Measurements from ENCODE around the gene BTBD9. TPM values are rescaled to one million over a fixed set of nuclear protein-coding genes. Genes with fewer than 3 reads are reported as not detected.

Gene BTBD9
- total RNA-seq, 1 experiment from 2014 or later = 4.3 TPM

GRCh38 chr6:38467566-38467965, 172.2 kb downstream of the BTBD9 start:
- no peak overlapping the region for H3K4me2 ChIP-seq (ENCODE audit: low read length)
- H3K79me2 ChIP-seq (ENCODE audit: low read length) = no peaks in the 10 kb centered on the region
- H3K9me3 ChIP-seq (ENCODE audit: low read length) = no peaks in the 10 kb centered on the region
- no peaks in the 10 kb centered on the region for H3K9me2 ChIP-seq (replicated peaks; ENCODE audit: low read length)
- DNase-seq (no peak), ATAC-seq (no peak)
- H3K4me1 ChIP-seq (ENCODE audit: insufficient read depth, low read length) = no peaks in the 10 kb centered on the region
- H2AFZ ChIP-seq (ENCODE audit: low read length) = no peak overlapping the region
- intact Hi-C loops (cut with micrococcal nuclease) = no loop called here
- H3K27ac ChIP-seq (ENCODE audit: low read length) = no peak overlapping the region
- no peak overlapping the region for H3K4me3 ChIP-seq (ENCODE audit: low read length)
- H4K20me1 ChIP-seq (ENCODE audit: low read length) = no peaks in the 10 kb centered on the region
- POLR2A ChIA-PET (ENCODE audit: unreplicated experiment) = interaction anchor here (0.6 kb wide), 1 partner anchor 294 kb away, joined by 3 read pairs; no protein-coding TSS in a partner anchor
- H3F3A ChIP-seq (ENCODE audit: low read length, unreplicated experiment) = no peaks in the 10 kb centered on the region
- no peaks in the 10 kb centered on the region for H3K36me3 ChIP-seq (ENCODE audit: low read depth, low read length)
- H3K9ac ChIP-seq (ENCODE audit: low read length) = no peak overlapping the region
- CTCF ChIA-PET = no interaction called here
- TF ChIP-seq EZH2phosphoT487 (IDR thresholded peaks at IDR 0.05; ENCODE audit: borderline replicate concordance, low read length) (no peak), EZH2 (IDR thresholded peaks at IDR 0.05; ENCODE audit: low read length, unreplicated experiment) (no peak)
- TF ChIP-seq, protein P1, sequence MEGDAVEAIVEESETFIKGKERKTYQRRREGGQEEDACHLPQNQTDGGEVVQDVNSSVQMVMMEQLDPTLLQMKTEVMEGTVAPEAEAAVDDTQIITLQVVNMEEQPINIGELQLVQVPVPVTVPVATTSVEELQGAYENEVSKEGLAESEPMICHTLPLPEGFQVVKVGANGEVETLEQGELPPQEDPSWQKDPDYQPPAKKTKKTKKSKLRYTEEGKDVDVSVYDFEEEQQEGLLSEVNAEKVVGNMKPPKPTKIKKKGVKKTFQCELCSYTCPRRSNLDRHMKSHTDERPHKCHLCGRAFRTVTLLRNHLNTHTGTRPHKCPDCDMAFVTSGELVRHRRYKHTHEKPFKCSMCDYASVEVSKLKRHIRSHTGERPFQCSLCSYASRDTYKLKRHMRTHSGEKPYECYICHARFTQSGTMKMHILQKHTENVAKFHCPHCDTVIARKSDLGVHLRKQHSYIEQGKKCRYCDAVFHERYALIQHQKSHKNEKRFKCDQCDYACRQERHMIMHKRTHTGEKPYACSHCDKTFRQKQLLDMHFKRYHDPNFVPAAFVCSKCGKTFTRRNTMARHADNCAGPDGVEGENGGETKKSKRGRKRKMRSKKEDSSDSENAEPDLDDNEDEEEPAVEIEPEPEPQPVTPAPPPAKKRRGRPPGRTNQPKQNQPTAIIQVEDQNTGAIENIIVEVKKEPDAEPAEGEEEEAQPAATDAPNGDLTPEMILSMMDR (conservative IDR thresholded peaks at IDR 0.05; ENCODE audit: low read depth, low read length) = no peak
- BruUV-seq (replicated peaks) = no TSS peak
- no peaks in the 10 kb centered on the region for H3K27me3 ChIP-seq (ENCODE audit: low read length)

DNA sequence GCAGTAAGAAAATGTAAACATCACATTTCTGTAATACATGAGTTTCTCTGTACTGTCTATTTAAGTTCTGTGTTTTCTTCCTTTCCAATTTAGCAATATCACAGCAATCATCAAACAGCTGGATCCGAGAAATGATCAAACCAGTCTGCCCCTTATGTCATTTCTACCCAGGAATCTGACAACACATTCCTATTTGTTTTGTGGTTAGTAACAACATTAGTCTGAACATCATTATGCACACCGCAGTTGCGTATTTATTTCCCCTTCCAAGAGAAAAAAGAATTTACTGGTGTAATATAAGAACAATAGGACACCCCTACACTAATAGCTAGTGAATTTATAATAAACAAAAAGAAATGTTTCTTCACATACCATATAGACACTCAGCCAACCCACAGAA, 179.5 kb downstream of the BTBD9 start:
- Histone ChIP-seq H2AFZ (ENCODE audit: low read length) (no peak overlapping the region), H3K36me3 (ENCODE audit: low read depth, low read length) (no peaks in the 10 kb centered on the region), H3K27me3 (ENCODE audit: low read length) (no peaks in the 10 kb centered on the region), H3K9ac (ENCODE audit: low read length) (no peak overlapping the region), H3K4me2 (ENCODE audit: low read length) (no peak overlapping the region), H3K4me3 (ENCODE audit: low read length) (no peak overlapping the region), H3K79me2 (ENCODE audit: low read length) (no peaks in the 10 kb centered on the region), H3F3A (ENCODE audit: low read length, unreplicated experiment) (no peaks in the 10 kb centered on the region), H3K27ac (ENCODE audit: low read length) (no peak overlapping the region), H3K9me3 (ENCODE audit: low read length) (no peaks in the 10 kb centered on the region), H3K9me2 (replicated peaks; ENCODE audit: low read length) (no peaks in the 10 kb centered on the region), H3K4me1 (ENCODE audit: insufficient read depth, low read length) (peaks cover 7% of the 10 kb centered on the region; the same call in 1 of the 2 replicates), H4K20me1 (ENCODE audit: low read length) (no peaks in the 10 kb centered on the region)
- DNase-seq (peak; percentile 40), ATAC-seq (no peak)
- CTCF ChIA-PET = no interaction called here
- POLR2A ChIA-PET (ENCODE audit: unreplicated experiment) = no interaction called here
- BruUV-seq (replicated peaks) = no TSS peak
- TF ChIP-seq, protein P1 (conservative IDR thresholded peaks at IDR 0.05; ENCODE audit: low read depth, low read length) = no peak
- TF ChIP-seq EZH2 (IDR thresholded peaks at IDR 0.05; ENCODE audit: low read length, unreplicated experiment) = no peak
- no peak for TF ChIP-seq EZH2phosphoT487 (IDR thresholded peaks at IDR 0.05; ENCODE audit: borderline replicate concordance, low read length)
- intact Hi-C loops (cut with micrococcal nuclease) = no loop called here

- no peak for TF ChIP-seq EZH2phosphoT487 (IDR thresholded peaks at IDR 0.05; ENCODE audit: borderline replicate concordance, low read length)
- TF ChIP-seq, protein P1 (conservative IDR thresholded peaks at IDR 0.05; ENCODE audit: low read depth, low read length) = no peak
- no peak for TF ChIP-seq EZH2 (IDR thresholded peaks at IDR 0.05; ENCODE audit: low read length, unreplicated experiment)
- no peak for ATAC-seq
- no peaks in the 10 kb centered on the region for H4K20me1 ChIP-seq (ENCODE audit: low read length)
- intact Hi-C loops (cut with micrococcal nuclease) = no loop called here
- H3K9me3 ChIP-seq (ENCODE audit: low read length) = no peaks in the 10 kb centered on the region
- no peaks in the 10 kb centered on the region for H3K27me3 ChIP-seq (ENCODE audit: low read length)
- no peaks in the 10 kb centered on the region for H3K79me2 ChIP-seq (ENCODE audit: low read length)
- H2AFZ ChIP-seq (ENCODE audit: low read length) = no peak overlapping the region
- H3K4me1 ChIP-seq (ENCODE audit: insufficient read depth, low read length) = peaks cover 7% of the 10 kb centered on the region; the same call in 1 of the 2 replicates
- no peaks in the 10 kb centered on the region for H3K9me2 ChIP-seq (replicated peaks; ENCODE audit: low read length)
- H3K4me3 ChIP-seq (ENCODE audit: low read length) = no peak overlapping the region
- ChIA-PET POLR2A (ENCODE audit: unreplicated experiment) (no interaction called here), CTCF (no interaction called here)
- DNase-seq = no peak
- H3F3A ChIP-seq (ENCODE audit: low read length, unreplicated experiment) = no peaks in the 10 kb centered on the region
- H3K9ac ChIP-seq (ENCODE audit: low read length) = no peak overlapping the region
- no peak overlapping the region for H3K4me2 ChIP-seq (ENCODE audit: low read length)
- no peaks in the 10 kb centered on the region for H3K36me3 ChIP-seq (ENCODE audit: low read depth, low read length)
- H3K27ac ChIP-seq (ENCODE audit: low read length) = no peak overlapping the region
- BruUV-seq (replicated peaks) = no TSS peak
Observed at GRCh38 chr6:38459291-38459690, 180.4 kb downstream of the BTBD9 start.

Data from PC-3 (cell line).